Naive thymus-derived CD4-positive, alpha-beta T cell (primary cell): Measurements from ENCODE around the gene USP17L19. TPM values are rescaled to one million over a fixed set of nuclear protein-coding genes. Genes with fewer than 3 reads are reported as not detected.
"Not testable (repeated sequence)": the region's sequence is repeated elsewhere in the genome, so short reads cannot be mapped to it uniquely, and the experiment has no call there.

Experiments used
- ATAC-seq: fragments of 150-1000 bp; cut with Tn5 transposase; 2 replicates; pipeline ENCODE4 v1.10.0; 2021; ENCODE audit warnings: mild to moderate bottlenecking, moderate library complexity
- CTCF ChIA-PET: fragments of 350-600 bp; sonication (Branson Sonifier 250); formaldehyde crosslinking; loops from one replicate; lab custom pipeline; 2021; ENCODE audit warnings: antibody characterized with exemption; lab: Charles Lee
- POLR2A ChIA-PET: fragments of 350-600 bp; sonication (Branson Sonifier 250); formaldehyde crosslinking; loops from one replicate; lab custom pipeline; 2021; ENCODE audit warnings: antibody characterized with exemption, inconsistent platforms; lab: Charles Lee
- DNase-seq, 9 donors: peaks; one replicate each; pipeline versions ENCODE4 v3.0.0 to v3.0.0-alpha.2; 2020 to 2022; ENCODE audit warnings: mixed read lengths in 1 of 9
- H3K27ac ChIP-seq: one replicate; pipeline ENCODE4 v1.7.0; 2013; ENCODE audit warnings: mild to moderate bottlenecking, low read depth, low read length, moderate library complexity
- H3K27me3 ChIP-seq, 2 donors: one replicate each; pipeline ENCODE4 v1.7.0; 2013; ENCODE audit warnings: low read length in 2 of 2, mild to moderate bottlenecking in 2 of 2, moderate library complexity in 2 of 2; ENCODE audit not compliant: control insufficient read depth in 2 of 2, insufficient read depth in 2 of 2
- H3K36me3 ChIP-seq, 3 experiments: 1 replicate in 2 of 3; 2 replicates in 1 of 3; pipeline ENCODE4 v1.7.0; 2013; ENCODE audit warnings: low read length in 3 of 3, mild to moderate bottlenecking in 3 of 3, moderate library complexity in 1 of 3; ENCODE audit not compliant: insufficient read depth in 3 of 3, control insufficient read depth in 2 of 3
- H3K4me1 ChIP-seq, 2 donors: one replicate each; pipeline ENCODE4 v1.7.0; 2013; ENCODE audit warnings: low read length in 2 of 2, mild to moderate bottlenecking in 2 of 2, moderate library complexity in 1 of 2; ENCODE audit not compliant: control insufficient read depth in 2 of 2, insufficient read depth in 2 of 2
- H3K4me3 ChIP-seq: 2 replicates; pipeline ENCODE4 v1.7.0; 2013; ENCODE audit warnings: mild to moderate bottlenecking, low read length
- H3K9me3 ChIP-seq, 3 experiments: 1 replicate in 2 of 3; 2 replicates in 1 of 3; pipeline ENCODE4 v1.7.0; 2013; ENCODE audit warnings: low read length in 3 of 3; ENCODE audit not compliant: control insufficient read depth in 2 of 3
- H3K27ac Mint-ChIP-seq, 9 donors: one replicate each; pipeline ENCODE4 v1.8.0; 2020 to 2022; ENCODE audit warnings: mixed read lengths in 9 of 9, mild to moderate bottlenecking in 8 of 9, moderate library complexity in 5 of 9, inconsistent platforms in 2 of 9
- H3K27me3 Mint-ChIP-seq, 5 donors: one replicate each; pipeline ENCODE4 v1.8.0; 2021 to 2022; ENCODE audit warnings: mixed read lengths in 5 of 5, mild to moderate bottlenecking in 1 of 5
- H3K36me3 Mint-ChIP-seq, 5 donors: one replicate each; pipeline ENCODE4 v1.8.0; 2020 to 2022; ENCODE audit warnings: mixed read lengths in 5 of 5, mild to moderate bottlenecking in 3 of 5, inconsistent platforms in 1 of 5
- H3K4me1 Mint-ChIP-seq, 7 donors: one replicate each; pipeline ENCODE4 v1.8.0; 2020 to 2022; ENCODE audit warnings: mixed read lengths in 7 of 7, mild to moderate bottlenecking in 3 of 7, inconsistent platforms in 1 of 7
- H3K4me3 Mint-ChIP-seq, 10 donors: one replicate each; pipeline ENCODE4 v1.8.0; 2020 to 2022; ENCODE audit warnings: mild to moderate bottlenecking in 10 of 10, mixed read lengths in 10 of 10, moderate library complexity in 6 of 10, inconsistent platforms in 2 of 10
- H3K9me3 Mint-ChIP-seq, 11 donors: one replicate each; pipeline ENCODE4 v1.8.0; 2020 to 2022; ENCODE audit warnings: mixed read lengths in 11 of 11, mild to moderate bottlenecking in 4 of 11, inconsistent platforms in 1 of 11, moderate library complexity in 1 of 11
- intact Hi-C, 2 donors: fragments of 100-400 bp; cut with micrococcal nuclease; formaldehyde crosslinking; loops; one replicate each; pipeline ENCODE4 v1.15.1; 2023
- polyA plus RNA-seq, 2 donors: library from polyadenylated mRNA; unstranded; fragments of 300-500 nt; fragmentation: Illumina TruSeq; gene quantifications; one replicate each; pipeline ENCODE4 v1.2.3, GENCODE V29; 2021
- total RNA-seq, 6 experiments: library from RNA in 5 of 6; stranded (reverse) in 5 of 6; gene quantifications; 1 replicate in 5 of 6; 2 replicates in 1 of 6; pipeline ENCODE4 v1.2.3 and lab custom pipeline; 2021 to 2026

The USP17L19 gene, protein sequence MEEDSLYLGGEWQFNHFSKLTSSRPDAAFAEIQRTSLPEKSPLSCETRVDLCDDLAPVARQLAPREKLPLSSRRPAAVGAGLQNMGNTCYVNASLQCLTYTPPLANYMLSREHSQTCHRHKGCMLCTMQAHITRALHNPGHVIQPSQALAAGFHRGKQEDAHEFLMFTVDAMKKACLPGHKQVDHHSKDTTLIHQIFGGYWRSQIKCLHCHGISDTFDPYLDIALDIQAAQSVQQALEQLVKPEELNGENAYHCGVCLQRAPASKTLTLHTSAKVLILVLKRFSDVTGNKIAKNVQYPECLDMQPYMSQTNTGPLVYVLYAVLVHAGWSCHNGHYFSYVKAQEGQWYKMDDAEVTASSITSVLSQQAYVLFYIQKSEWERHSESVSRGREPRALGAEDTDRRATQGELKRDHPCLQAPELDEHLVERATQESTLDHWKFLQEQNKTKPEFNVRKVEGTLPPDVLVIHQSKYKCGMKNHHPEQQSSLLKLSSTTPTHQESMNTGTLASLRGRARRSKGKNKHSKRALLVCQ
- total RNA-seq (not detected), polyA plus RNA-seq (not detected), total RNA-seq (lab: John Stamatoyannopoulos, UW) (not detected)

DNA sequence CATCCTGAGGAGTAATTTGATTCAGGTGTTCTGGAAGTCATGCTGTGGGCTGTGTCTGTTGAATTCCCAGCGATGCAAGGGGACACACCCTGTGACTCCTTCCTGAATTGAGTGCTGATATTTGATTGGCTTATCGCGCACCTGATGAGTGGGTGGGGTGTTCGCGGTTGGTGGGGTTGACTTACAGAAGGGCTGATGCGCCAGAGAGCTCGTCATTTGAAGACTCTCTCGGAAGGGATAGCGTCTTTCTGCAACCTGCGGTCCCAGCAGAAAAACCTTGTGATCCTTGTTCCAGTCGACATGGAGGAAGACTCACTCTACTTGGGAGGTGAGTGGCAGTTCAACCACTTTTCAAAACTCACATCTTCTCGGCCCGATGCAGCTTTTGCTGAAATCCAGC lies at the start of gene USP17L19:
TSS of gene USP17L19 (plus strand) at position 301 of the 400 bp plus-strand sequence. CDS start at position 301, 0 bp downstream.
- H3K27ac ChIP-seq, H3K4me1 Mint-ChIP-seq, POLR2A ChIA-PET, ATAC-seq, DNase-seq, intact Hi-C loops, H3K36me3 Mint-ChIP-seq, H3K4me3 Mint-ChIP-seq, H3K9me3 Mint-ChIP-seq, H3K4me3 ChIP-seq, H3K36me3 ChIP-seq, H3K27me3 ChIP-seq, H3K27me3 Mint-ChIP-seq, H3K9me3 ChIP-seq, H3K4me1 ChIP-seq, CTCF ChIA-PET, H3K27ac Mint-ChIP-seq: not testable (repeated sequence)

- DNase-seq, H3K36me3 ChIP-seq, CTCF ChIA-PET, H3K36me3 Mint-ChIP-seq, H3K4me3 ChIP-seq, H3K9me3 Mint-ChIP-seq, H3K27me3 ChIP-seq, H3K4me1 ChIP-seq, intact Hi-C loops, H3K9me3 ChIP-seq, H3K27ac ChIP-seq, H3K27ac Mint-ChIP-seq, H3K4me1 Mint-ChIP-seq, POLR2A ChIA-PET, ATAC-seq, H3K27me3 Mint-ChIP-seq, H3K4me3 Mint-ChIP-seq: not testable (repeated sequence)
Observed at GRCh38 chr4:9210357-9210756, 42.8 kb upstream of the USP17L19 start, which contains the start of gene USP17L10. Gene USP17L10 (plus strand): TSS chr4:9210657. CDS start chr4:9210657, 0 bp downstream.

DNA sequence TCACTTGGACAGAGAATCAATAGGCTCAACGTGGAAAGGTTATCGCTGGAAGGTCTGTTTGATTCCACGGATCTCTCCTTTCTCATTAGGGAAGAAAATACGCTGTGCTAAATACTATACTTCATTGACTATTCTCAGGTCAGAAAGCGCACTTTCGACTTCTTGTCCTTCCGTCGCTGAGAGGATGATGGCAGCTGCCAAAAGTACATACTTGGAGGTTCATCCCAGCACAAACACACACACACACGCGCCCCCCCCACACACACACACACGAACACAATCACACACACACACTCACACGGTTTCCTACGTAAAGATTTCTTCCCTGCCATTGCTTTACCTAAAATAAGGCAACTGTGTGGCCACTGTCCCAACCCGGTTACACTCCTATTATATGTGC lies 38.5 kb upstream of the USP17L19 start:
- H3K4me1 ChIP-seq, H3K27ac Mint-ChIP-seq, H3K9me3 ChIP-seq, ATAC-seq, POLR2A ChIA-PET, H3K4me3 ChIP-seq, H3K4me1 Mint-ChIP-seq, H3K4me3 Mint-ChIP-seq, H3K9me3 Mint-ChIP-seq, H3K27me3 ChIP-seq, H3K27me3 Mint-ChIP-seq, intact Hi-C loops, H3K36me3 ChIP-seq, CTCF ChIA-PET, H3K27ac ChIP-seq, H3K36me3 Mint-ChIP-seq: not testable (repeated sequence)
- DNase-seq, result peak in 1 of 9 donors; percentile 4

DNA sequence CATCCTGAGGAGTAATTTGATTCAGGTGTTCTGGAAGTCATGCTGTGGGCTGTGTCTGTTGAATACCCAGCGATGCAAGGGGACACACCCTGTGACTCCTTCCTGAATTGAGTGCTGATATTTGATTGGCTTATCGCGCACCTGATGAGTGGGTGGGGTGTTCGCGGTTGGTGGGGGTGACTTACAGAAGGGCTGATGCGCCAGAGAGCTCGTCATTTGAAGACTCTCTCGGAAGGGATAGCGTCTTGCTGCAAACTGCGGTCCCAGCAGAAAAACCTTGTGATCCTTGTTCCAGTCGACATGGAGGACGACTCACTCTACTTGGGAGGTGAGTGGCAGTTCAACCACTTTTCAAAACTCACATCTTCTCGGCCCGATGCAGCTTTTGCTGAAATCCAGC lies 38.1 kb upstream of the USP17L19 start, which contains the start of gene USP17L11:
TSS of gene USP17L11 (plus strand) at position 301 of the 400 bp plus-strand sequence. CDS start at position 301, 0 bp downstream.
- CTCF ChIA-PET, H3K9me3 ChIP-seq, H3K4me1 ChIP-seq, H3K27me3 Mint-ChIP-seq, intact Hi-C loops, H3K27ac Mint-ChIP-seq, H3K4me3 ChIP-seq, H3K36me3 ChIP-seq, ATAC-seq, POLR2A ChIA-PET, H3K27me3 ChIP-seq, H3K4me3 Mint-ChIP-seq, H3K4me1 Mint-ChIP-seq, H3K27ac ChIP-seq, H3K36me3 Mint-ChIP-seq, DNase-seq, H3K9me3 Mint-ChIP-seq: not testable (repeated sequence)

- H3K9me3 Mint-ChIP-seq, CTCF ChIA-PET, H3K4me3 Mint-ChIP-seq, H3K27me3 ChIP-seq, H3K4me3 ChIP-seq, intact Hi-C loops, H3K27me3 Mint-ChIP-seq, H3K27ac ChIP-seq, DNase-seq, POLR2A ChIA-PET, H3K4me1 Mint-ChIP-seq, H3K36me3 Mint-ChIP-seq, H3K9me3 ChIP-seq, H3K36me3 ChIP-seq, H3K4me1 ChIP-seq, ATAC-seq, H3K27ac Mint-ChIP-seq: not testable (repeated sequence)
Observed at GRCh38 chr4:9219852-9220251, 33.3 kb upstream of the USP17L19 start, which contains the start of gene USP17L12. Gene USP17L12 (plus strand): TSS chr4:9220152. CDS start chr4:9220152, 0 bp downstream.

DNA sequence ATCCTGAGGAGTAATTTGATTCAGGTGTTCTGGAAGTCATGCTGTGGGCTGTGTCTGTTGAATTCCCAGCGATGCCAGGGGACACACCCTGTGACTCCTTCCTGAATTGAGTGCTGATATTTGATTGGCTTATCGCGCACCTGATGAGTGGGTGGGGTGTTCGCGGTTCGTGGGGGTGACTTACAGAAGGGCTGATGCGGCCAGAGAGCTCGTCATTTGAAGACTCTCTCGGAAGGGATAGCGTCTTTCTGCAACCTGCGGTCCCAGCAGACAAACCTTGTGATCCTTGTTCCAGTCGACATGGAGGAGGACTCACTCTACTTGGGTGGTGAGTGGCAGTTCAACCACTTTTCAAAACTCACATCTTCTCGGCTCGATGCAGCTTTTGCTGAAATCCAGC lies 28.6 kb upstream of the USP17L19 start, which contains the start of gene USP17L13:
TSS of gene USP17L13 (plus strand) at position 301 of the 400 bp plus-strand sequence. CDS start at position 301, 0 bp downstream.
- POLR2A ChIA-PET, H3K4me3 Mint-ChIP-seq, H3K27ac ChIP-seq, DNase-seq, H3K4me1 ChIP-seq, H3K36me3 ChIP-seq, H3K9me3 ChIP-seq, H3K36me3 Mint-ChIP-seq, H3K4me3 ChIP-seq, H3K27ac Mint-ChIP-seq, H3K27me3 Mint-ChIP-seq, CTCF ChIA-PET, H3K4me1 Mint-ChIP-seq, H3K9me3 Mint-ChIP-seq, ATAC-seq, intact Hi-C loops, H3K27me3 ChIP-seq: not testable (repeated sequence)
